NB4 (cell line): ENCODE measurements around the gene GPLD1.

Experiments used
- DNase-seq: peaks from one replicate; pipeline ENCODE4 v3.0.0; 2010; ENCODE audit warnings: low read depth
- H3K4me3 ChIP-seq: one replicate; pipeline ENCODE4 v1.5.1; 2011; ENCODE audit warnings: mild to moderate bottlenecking, low read depth, low read length, moderate library complexity
- MAX ChIP-seq: IDR thresholded peaks from 2 replicates; pipeline ENCODE4 v1.6.1; 2011; ENCODE audit warnings: low read depth, low read length
- MYC ChIP-seq: IDR thresholded peaks from 2 replicates; pipeline ENCODE4 v1.6.1; 2011; ENCODE audit warnings: low read depth, low read length
- POLR2A ChIP-seq: IDR thresholded peaks from 2 replicates; pipeline ENCODE4 v1.6.1; 2011; ENCODE audit warnings: mild to moderate bottlenecking; ENCODE audit not compliant: insufficient read length; ENCODE audit errors: extremely low read depth
- TF ChIP-seq, protein P1 (sequence below): IDR thresholded peaks from one replicate; pipeline ENCODE4 v1.5.1; 2012; ENCODE audit warnings: low read depth, low read length

Gene GPLD1

GRCh38 chr6:24381476-24382219 lies 107.7 kb downstream of the GPLD1 start:
- H3K4me3 ChIP-seq, result no peak overlapping the region
- TF ChIP-seq POLR2A (no peak), MAX (no peak), MYC (no peak)
- TF ChIP-seq, protein P1, sequence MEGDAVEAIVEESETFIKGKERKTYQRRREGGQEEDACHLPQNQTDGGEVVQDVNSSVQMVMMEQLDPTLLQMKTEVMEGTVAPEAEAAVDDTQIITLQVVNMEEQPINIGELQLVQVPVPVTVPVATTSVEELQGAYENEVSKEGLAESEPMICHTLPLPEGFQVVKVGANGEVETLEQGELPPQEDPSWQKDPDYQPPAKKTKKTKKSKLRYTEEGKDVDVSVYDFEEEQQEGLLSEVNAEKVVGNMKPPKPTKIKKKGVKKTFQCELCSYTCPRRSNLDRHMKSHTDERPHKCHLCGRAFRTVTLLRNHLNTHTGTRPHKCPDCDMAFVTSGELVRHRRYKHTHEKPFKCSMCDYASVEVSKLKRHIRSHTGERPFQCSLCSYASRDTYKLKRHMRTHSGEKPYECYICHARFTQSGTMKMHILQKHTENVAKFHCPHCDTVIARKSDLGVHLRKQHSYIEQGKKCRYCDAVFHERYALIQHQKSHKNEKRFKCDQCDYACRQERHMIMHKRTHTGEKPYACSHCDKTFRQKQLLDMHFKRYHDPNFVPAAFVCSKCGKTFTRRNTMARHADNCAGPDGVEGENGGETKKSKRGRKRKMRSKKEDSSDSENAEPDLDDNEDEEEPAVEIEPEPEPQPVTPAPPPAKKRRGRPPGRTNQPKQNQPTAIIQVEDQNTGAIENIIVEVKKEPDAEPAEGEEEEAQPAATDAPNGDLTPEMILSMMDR, result no peak
- no peak for DNase-seq

GRCh38 chr6:24378473-24379097 lies 110.8 kb downstream of the GPLD1 start:
- H3K4me3 ChIP-seq, result no peak overlapping the region
- TF ChIP-seq, protein P1, result no peak
- TF ChIP-seq POLR2A, result no peak
- TF ChIP-seq MAX, result no peak
- no peak for TF ChIP-seq MYC
- no peak for DNase-seq
